Kidney epithelial cell (primary cell): ENCODE data around the gene CDH13. TPM values are rescaled to one million over a fixed set of nuclear protein-coding genes. Genes with fewer than 3 reads are reported as not detected.

Experiments used
- DNase-seq: peaks from one replicate; pipeline ENCODE4 v3.0.0-alpha.2; 2010; ENCODE audit warnings: low read depth
- H3K27me3 ChIP-seq: 2 replicates; pipeline ENCODE4 v1.6.0; 2011; ENCODE audit warnings: low read length; ENCODE audit not compliant: control insufficient read depth, insufficient read depth
- H3K36me3 ChIP-seq: 2 replicates; pipeline ENCODE4 v1.5.1; 2011; ENCODE audit warnings: low read length; ENCODE audit not compliant: control insufficient read depth, insufficient read depth
- H3K4me3 ChIP-seq: 2 replicates; pipeline ENCODE4 v1.5.1; 2011; ENCODE audit warnings: low read depth, mild to moderate bottlenecking, control low read depth, low read length
- total RNA-seq: library from RNA; depleted of rRNA; stranded (reverse); fragments of >200 nt; gene quantifications from 2 replicates; pipeline ENCODE4 v1.2.3, GENCODE V29; 2015
- TF ChIP-seq, protein P1 (sequence below): IDR thresholded peaks from 2 replicates; pipeline ENCODE4 v1.5.1; 2011; ENCODE audit warnings: mild to moderate bottlenecking, moderate library complexity, low read length, control low read depth, inconsistent platforms; ENCODE audit not compliant: insufficient read depth, poor library complexity, severe bottlenecking

The CDH13 gene
- total RNA-seq, 1 donor from 2014 or later, result 32.8 TPM

DNA sequence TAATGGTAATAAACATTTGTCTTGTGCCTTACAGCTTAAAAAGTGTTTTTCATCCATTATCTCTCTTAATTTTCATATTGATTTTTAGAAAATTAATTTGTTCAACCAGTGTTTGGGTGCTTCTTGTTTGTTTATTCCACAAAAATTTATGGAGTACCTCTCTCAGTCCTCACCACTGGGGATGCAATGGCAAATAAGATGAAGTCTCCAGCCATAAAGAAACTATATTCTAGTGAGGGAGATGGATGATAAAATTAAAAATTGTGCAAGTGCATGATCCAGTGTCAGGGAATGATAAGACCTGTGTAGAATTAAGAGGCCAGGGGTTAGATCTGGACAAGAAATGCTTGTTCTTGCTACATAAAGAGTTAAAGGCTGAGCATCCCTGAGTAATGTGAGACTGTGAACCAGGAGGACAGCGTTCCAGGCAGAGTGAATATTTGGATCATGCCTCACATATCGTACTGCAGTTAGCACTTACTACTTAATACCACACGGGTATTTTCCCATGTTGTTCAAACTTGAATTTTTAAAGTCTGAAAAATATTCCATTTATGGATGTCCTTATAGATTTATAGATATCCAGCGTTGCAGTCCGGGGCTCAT lies 645.3 kb downstream of the CDH13 start:
- no peaks in the 10 kb centered on the region for H3K27me3 ChIP-seq
- H3K36me3 ChIP-seq, result no peaks in the 10 kb centered on the region
- TF ChIP-seq, protein P1, sequence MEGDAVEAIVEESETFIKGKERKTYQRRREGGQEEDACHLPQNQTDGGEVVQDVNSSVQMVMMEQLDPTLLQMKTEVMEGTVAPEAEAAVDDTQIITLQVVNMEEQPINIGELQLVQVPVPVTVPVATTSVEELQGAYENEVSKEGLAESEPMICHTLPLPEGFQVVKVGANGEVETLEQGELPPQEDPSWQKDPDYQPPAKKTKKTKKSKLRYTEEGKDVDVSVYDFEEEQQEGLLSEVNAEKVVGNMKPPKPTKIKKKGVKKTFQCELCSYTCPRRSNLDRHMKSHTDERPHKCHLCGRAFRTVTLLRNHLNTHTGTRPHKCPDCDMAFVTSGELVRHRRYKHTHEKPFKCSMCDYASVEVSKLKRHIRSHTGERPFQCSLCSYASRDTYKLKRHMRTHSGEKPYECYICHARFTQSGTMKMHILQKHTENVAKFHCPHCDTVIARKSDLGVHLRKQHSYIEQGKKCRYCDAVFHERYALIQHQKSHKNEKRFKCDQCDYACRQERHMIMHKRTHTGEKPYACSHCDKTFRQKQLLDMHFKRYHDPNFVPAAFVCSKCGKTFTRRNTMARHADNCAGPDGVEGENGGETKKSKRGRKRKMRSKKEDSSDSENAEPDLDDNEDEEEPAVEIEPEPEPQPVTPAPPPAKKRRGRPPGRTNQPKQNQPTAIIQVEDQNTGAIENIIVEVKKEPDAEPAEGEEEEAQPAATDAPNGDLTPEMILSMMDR, result no peak
- no peak for DNase-seq
- H3K4me3 ChIP-seq, result no peak overlapping the region

DNA sequence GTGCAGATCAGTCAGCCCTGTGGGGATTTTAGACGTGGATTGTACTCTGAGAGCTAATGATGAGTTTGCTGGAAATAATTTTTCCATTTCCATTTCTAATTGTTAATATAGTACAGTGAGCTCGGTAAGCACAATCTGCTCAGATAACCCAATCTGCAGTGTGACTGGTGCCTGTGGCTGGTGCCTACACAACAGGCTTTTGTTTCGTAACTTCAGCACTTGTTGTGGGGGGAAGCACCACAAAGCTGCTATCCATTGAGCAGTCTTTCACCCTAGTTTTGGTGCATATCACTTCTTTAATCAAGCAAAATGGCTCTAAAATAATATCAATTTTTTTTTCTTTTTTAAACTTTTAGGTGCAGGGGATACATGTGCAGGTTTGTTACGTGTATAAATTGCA lies 646.1 kb downstream of the CDH13 start:
- no peak overlapping the region for H3K4me3 ChIP-seq
- no peaks in the 10 kb centered on the region for H3K27me3 ChIP-seq
- TF ChIP-seq, protein P1, result no peak
- no peak for DNase-seq
- no peaks in the 10 kb centered on the region for H3K36me3 ChIP-seq

DNA sequence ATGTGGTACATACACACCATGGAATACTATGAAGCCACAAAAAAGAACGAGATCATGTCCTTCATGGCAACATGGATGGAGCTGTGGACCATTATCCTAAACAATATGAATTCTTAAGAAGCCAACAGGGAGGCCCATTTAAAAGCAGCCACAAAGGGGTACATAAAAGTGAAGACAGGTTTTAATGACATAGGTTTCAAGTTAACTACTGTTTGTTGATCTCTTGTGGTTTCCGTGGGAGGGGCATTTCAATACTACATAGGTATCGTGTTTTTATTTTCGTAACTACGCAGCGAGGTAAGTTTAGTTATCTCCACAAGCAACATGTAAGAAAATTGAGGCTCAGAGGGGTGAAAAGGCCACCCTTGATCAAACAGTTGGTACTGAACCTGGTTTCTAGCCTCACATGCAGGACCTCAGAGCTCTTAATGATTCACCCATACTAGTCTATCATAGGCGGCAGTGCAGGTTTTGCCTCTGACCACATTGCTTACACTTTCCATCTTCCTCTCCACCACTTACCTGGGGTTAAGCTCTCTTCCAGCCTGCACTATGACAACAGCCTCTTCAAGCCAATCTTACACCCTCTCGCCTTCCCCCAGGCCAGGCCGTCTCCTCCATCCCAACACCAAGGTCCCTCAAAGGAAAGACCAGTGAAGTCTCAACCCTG lies 646.9 kb downstream of the CDH13 start:
- no peaks in the 10 kb centered on the region for H3K36me3 ChIP-seq
- no peak overlapping the region for H3K4me3 ChIP-seq
- H3K27me3 ChIP-seq, result no peaks in the 10 kb centered on the region
- DNase-seq, result no peak
- TF ChIP-seq, protein P1, result no peak

DNA sequence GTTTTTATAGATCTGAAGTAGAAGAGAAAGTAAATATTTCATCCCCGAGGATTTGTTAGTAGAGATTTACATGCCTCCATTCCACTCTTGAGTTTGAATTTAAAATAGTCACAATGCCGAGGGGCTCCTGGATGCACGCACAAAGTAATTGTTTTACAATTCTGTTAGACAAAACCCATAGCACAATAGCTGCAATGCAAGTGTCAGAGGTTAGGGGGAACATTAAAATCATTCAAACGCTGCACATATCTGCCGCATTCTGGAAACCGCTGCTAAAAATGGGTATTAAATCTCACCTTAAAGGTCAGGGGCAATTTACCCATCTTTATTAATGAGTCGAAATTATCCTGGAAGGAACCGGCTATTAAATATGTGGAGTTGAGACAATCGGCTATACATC lies 652.5 kb downstream of the CDH13 start:
- TF ChIP-seq, protein P1, result no peak
- Histone ChIP-seq H3K36me3 (no peaks in the 10 kb centered on the region), H3K27me3 (no peaks in the 10 kb centered on the region), H3K4me3 (no peak overlapping the region)
- no peak for DNase-seq

DNA sequence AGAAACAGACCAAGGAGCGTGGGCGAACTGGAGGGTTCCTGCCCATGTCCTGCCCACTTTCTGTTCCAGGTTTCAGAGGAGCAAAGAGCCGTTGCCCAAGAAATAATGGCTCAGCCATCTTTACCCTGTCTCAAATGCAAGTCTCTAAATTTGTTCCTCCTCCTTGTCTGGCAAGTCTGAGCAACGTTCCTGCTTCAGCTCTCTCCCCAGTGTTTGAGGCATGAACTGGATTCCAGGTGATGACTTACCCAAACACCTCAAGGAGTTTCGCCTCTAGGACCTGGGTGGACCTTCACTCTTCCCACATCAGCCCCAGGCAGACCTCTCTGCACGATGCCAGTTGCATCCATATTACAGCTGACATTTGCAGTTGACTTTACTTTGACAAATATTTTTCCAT lies 659.2 kb downstream of the CDH13 start:
- TF ChIP-seq, protein P1, result no peak
- no peaks in the 10 kb centered on the region for H3K27me3 ChIP-seq
- no peak overlapping the region for H3K4me3 ChIP-seq
- no peak for DNase-seq
- no peaks in the 10 kb centered on the region for H3K36me3 ChIP-seq

DNA sequence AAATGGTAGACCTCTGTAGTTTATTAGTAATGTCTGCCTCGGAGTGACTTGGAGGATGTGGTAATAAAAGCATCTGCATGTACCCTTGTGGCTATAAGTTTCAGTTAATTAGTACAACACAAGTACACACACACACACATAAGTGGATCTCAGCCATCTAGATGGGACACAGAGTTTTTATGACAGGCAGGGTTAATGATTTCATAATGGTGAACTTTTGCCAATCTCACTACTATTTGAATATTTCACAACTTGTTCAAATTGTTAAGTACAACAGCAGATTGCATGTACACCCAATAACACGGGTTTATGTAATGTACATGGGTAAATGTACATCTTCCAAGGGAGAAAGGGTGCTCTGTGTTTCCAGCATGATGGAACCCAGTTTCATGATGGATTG lies 669.7 kb downstream of the CDH13 start:
- Histone ChIP-seq H3K36me3 (no peaks in the 10 kb centered on the region), H3K4me3 (no peak overlapping the region), H3K27me3 (no peaks in the 10 kb centered on the region)
- no peak for DNase-seq
- TF ChIP-seq, protein P1, result no peak
